Esophagus squamous epithelium (tissue), 5 donors: Measurements from ENCODE around the gene VTN. TPM values are rescaled to one million over a fixed set of nuclear protein-coding genes. Genes with fewer than 3 reads are reported as not detected.
A peak's percentile ranks its signal among the peaks of the same experiment; 100 is the strongest.

Source experiments
- DNase-seq: peaks from one replicate; lab custom pipeline; 2025; lab: John Stamatoyannopoulos, UW
- H3K27ac ChIP-seq, 4 donors: fragments of 200-600 bp; sonication (generic); one replicate each; pipeline ENCODE4 v1.5.1; 2016 to 2019; ENCODE audit warnings: mild to moderate bottlenecking in 1 of 4
- H3K27me3 ChIP-seq, 4 donors: fragments of 200-600 bp; sonication (generic); 1 replicate in 3 of 4; 2 replicates in 1 of 4; pipeline versions ENCODE4 v1.5.1 to v1.6.0; 2017 to 2021; ENCODE audit warnings: antibody characterized with exemption in 1 of 4
- H3K36me3 ChIP-seq, 3 donors: fragments of 200-600 bp; sonication (generic); one replicate each; pipeline ENCODE4 v1.5.1; 2016 to 2019
- H3K4me1 ChIP-seq, 3 donors: fragments of 200-600 bp; sonication (generic); one replicate each; pipeline ENCODE4 v1.5.1; 2017 to 2019
- H3K4me3 ChIP-seq, 4 donors: fragments of 200-600 bp; sonication (generic); 1 replicate in 3 of 4; 2 replicates in 1 of 4; pipeline ENCODE4 v1.5.1; 2016 to 2019; ENCODE audit warnings: mild to moderate bottlenecking in 2 of 4, moderate library complexity in 1 of 4
- H3K9me3 ChIP-seq, 3 donors: fragments of 200-600 bp; sonication (generic); one replicate each; pipeline ENCODE4 v1.5.1; 2016 to 2019
- POLR2A ChIP-seq, 4 donors: fragments of 450-650 bp; IDR thresholded peaks; one replicate each; pipeline ENCODE4 v1.6.1; 2017; ENCODE audit warnings: antibody characterized with exemption in 4 of 4, mild to moderate bottlenecking in 4 of 4, moderate library complexity in 3 of 4
- WGBS, 2 donors: methylation state at CpG; one replicate each; pipeline ENCODE4 v1.1.5; 2018; 5-methylcytosine and 5-hydroxymethylcytosine counted together
- intact Hi-C: fragments of 100-400 bp; cut with DNase I; formaldehyde crosslinking; loops from one replicate; pipeline ENCODE4 v1.15.0; 2022
- total RNA-seq, 4 donors: library from RNA; depleted of rRNA; stranded (reverse); fragments of >200 nt; gene quantifications; one replicate each; pipeline ENCODE4 v1.1.0, GENCODE V29; 2016
- TF ChIP-seq, protein P1 (sequence below), 6 experiments: fragments of 450-650 bp in 4 of 6; fragments of 200-600 bp in 2 of 6; sonication (generic) in 2 of 6; IDR thresholded peaks; one replicate each; pipeline ENCODE4 v1.5.1; 2016 to 2019; ENCODE audit warnings: antibody characterized with exemption in 6 of 6, mild to moderate bottlenecking in 4 of 6, moderate library complexity in 4 of 6
- donor health status: DM: yes; HTN: yes; CAD: no.

Gene VTN
- total RNA-seq, 4 donors from 2014 or later, result 0.19 TPM; not detected in 3

DNA sequence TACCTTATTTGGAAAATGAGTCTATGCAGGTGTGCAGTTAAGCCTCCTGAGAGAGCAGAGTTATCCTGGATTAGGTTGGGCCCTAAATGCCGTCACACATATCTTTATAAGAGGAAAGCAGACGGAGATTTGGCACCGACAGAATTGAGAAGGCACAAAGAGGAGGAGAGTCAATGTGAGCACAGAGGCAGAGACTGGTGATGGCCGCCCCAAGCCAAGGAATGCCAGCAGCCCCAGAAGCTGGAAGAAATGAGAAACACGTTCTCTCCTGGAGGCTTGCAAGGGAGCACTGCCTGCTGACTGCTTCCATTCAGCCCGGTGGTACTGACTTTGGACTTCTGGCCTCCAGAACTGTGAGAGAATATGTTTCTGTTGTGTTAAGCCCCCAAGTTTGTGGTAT, 32.7 kb upstream of the VTN start:
- Histone ChIP-seq H3K36me3 (peaks cover 0 to 42% (median 0%) of the 10 kb centered on the region in 3 donors), H3K4me3 (no peak overlapping the region), H3K9me3 (no peaks in the 10 kb centered on the region), H3K27me3 (no peaks in the 10 kb centered on the region), H3K4me1 (peaks cover 11 to 36% (median 18%) of the 10 kb centered on the region in 3 donors), H3K27ac (no peak overlapping the region)
- TF ChIP-seq, protein P1, sequence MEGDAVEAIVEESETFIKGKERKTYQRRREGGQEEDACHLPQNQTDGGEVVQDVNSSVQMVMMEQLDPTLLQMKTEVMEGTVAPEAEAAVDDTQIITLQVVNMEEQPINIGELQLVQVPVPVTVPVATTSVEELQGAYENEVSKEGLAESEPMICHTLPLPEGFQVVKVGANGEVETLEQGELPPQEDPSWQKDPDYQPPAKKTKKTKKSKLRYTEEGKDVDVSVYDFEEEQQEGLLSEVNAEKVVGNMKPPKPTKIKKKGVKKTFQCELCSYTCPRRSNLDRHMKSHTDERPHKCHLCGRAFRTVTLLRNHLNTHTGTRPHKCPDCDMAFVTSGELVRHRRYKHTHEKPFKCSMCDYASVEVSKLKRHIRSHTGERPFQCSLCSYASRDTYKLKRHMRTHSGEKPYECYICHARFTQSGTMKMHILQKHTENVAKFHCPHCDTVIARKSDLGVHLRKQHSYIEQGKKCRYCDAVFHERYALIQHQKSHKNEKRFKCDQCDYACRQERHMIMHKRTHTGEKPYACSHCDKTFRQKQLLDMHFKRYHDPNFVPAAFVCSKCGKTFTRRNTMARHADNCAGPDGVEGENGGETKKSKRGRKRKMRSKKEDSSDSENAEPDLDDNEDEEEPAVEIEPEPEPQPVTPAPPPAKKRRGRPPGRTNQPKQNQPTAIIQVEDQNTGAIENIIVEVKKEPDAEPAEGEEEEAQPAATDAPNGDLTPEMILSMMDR (IDR thresholded peaks at IDR 0.05), result no peak
- no peak for TF ChIP-seq POLR2A (IDR thresholded peaks at IDR 0.05)
- 79 to 89% methylated on average over 6 of the region's 6 CpGs for WGBS, 2 donors
- DNase-seq, result no peak
- intact Hi-C loops, result no loop called here

DNA sequence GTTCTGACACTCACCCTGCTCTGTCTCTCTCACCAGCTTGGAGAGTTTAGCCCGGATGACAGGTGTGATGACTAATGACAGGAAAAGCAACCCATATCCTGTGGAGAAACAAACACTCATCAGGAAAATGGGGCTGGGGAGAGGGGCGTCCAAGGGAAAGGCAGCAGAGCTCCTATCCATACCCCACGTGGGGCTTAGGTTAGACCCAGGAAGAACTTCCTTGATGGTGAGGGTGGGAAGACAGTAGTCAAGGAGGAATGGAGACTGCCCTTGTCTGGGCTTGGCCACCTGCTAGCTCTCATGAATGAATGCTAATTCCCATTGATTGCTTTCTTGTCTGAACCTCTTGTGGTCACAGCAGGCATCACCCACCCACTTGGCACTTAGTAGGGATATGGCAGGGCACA, 32.1 kb upstream of the VTN start:
- no peaks in the 10 kb centered on the region for H3K9me3 ChIP-seq
- no peak overlapping the region for H3K27ac ChIP-seq
- peaks cover 0 to 48% (median 0%) of the 10 kb centered on the region in 3 donors for H3K36me3 ChIP-seq
- intact Hi-C loops, result no loop called here
- no peaks in the 10 kb centered on the region for H3K27me3 ChIP-seq
- WGBS, 2 donors, result 25 to 43% methylated on average over 2 to 3 of the region's 3 CpGs
- no peak for DNase-seq
- H3K4me1 ChIP-seq, result peaks cover 9 to 29% (median 18%) of the 10 kb centered on the region in 3 donors
- no peak overlapping the region for H3K4me3 ChIP-seq
- TF ChIP-seq POLR2A (IDR thresholded peaks at IDR 0.05), result no peak
- TF ChIP-seq, protein P1 (IDR thresholded peaks at IDR 0.05), result no peak

DNA sequence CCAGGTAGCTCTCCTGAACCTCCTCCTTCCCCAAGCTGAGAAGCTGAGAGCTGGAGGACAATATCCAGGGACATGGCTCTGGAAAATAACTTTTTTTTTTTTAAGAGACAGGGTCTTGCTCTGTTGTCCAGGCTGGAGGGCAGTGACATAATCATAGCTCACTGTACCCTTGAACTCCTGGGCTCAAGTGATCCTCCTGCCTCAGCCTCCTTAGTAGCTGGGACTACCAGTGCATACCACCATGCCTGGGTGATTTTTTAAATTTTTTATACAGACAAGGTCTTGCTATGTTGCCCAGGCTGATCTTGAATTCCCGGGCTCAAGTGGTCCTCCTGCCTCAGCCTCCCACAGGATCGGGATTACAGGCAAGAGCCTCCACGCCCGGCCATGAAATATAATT, 29.7 kb upstream of the VTN start:
- no peaks in the 10 kb centered on the region for H3K27me3 ChIP-seq
- intact Hi-C loops, result no loop called here
- 92 to 100% methylated on average over 2 to 4 of the region's 4 CpGs for WGBS, 2 donors
- H3K36me3 ChIP-seq, result peaks cover 0 to 71% (median 5%) of the 10 kb centered on the region in 3 donors
- H3K4me1 ChIP-seq, result peaks cover under 1 to 5% (median under 1%) of the 10 kb centered on the region in 3 donors
- no peak overlapping the region for H3K27ac ChIP-seq
- H3K9me3 ChIP-seq, result no peaks in the 10 kb centered on the region
- no peak for TF ChIP-seq POLR2A (IDR thresholded peaks at IDR 0.05)
- TF ChIP-seq, protein P1 (IDR thresholded peaks at IDR 0.05), result no peak
- no peak for DNase-seq
- no peak overlapping the region for H3K4me3 ChIP-seq

DNA sequence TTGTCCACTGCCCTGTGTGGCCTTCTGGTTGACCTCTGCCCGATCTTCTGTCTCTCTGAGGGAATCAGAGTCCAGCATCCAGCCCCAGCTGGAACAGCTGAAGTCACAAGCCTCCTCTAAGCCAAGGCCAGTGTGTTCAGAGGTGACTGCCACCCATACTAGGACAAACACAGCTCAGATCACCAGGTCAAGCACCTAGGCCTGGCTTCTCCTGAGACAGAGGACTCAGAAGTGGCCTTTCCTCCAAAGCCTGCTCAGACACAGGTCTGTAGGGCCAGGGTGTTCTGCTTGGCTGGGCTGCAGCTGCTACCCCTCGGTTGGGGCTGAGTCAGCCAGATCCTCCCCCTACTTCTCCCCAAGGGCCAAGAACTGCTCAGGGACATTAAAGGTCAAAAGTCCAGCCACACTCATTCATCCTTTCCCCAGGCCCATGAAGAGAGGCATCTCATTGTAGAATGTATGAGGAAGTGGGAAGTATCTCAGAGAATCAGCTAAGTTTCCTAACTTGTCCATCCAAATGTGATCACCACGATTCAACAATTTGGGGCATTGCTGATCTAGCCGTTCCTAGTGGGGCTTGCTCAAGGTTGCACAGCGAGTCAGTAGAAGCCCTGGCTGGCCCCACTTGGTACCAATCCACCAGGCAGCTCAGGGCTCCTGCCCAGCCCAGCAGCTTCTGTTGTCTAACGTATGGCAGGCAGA, 28.3 kb upstream of the VTN start:
- DNase-seq, result no peak
- no peaks in the 10 kb centered on the region for H3K27me3 ChIP-seq
- H3K36me3 ChIP-seq, result peaks cover 0 to 84% (median 11%) of the 10 kb centered on the region in 3 donors
- TF ChIP-seq POLR2A (IDR thresholded peaks at IDR 0.05), result no peak
- TF ChIP-seq, protein P1 (IDR thresholded peaks at IDR 0.05), result no peak
- no peak overlapping the region for H3K4me3 ChIP-seq
- no peaks in the 10 kb centered on the region for H3K9me3 ChIP-seq
- intact Hi-C loops, result no loop called here
- no peaks in the 10 kb centered on the region for H3K4me1 ChIP-seq
- H3K27ac ChIP-seq, result peak overlapping the region in 1 of 4 donors; percentile 10
- 43 to 67% methylated on average over 2 to 6 of the region's 6 CpGs for WGBS, 2 donors

DNA sequence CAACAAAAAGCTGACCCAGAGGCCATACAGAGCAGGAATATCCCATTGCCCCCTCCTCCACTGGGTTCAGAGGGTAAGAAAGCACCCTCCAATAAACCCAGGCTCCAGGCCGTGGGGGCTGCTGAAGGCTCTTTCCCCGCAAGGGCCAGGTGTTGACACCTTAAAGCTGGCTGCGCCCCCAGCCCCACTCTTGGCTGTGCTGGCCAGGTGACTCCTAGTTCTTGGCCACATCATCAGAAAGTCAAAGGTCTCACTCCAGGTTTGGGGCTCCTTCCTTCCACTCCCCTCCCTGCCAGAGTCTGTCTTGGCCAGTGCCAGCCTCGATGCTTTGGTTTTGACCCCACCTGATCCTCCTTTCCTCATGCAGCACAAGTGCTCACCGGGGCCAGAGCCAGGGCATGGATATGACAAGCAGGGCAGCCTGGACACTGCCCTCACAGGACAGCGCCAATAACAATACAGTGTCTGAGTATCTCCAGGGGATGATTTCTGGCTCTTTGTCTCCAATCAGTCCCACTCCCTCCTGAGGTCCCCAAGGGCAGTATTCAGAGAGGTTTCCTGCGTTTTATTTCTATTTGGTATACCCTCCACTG, 27.7 kb upstream of the VTN start:
- Histone ChIP-seq H3K27me3 (no peaks in the 10 kb centered on the region), H3K36me3 (peaks cover 0 to 88% (median 11%) of the 10 kb centered on the region in 3 donors), H3K4me1 (no peaks in the 10 kb centered on the region), H3K9me3 (no peaks in the 10 kb centered on the region), H3K4me3 (no peak overlapping the region), H3K27ac (peak overlapping the region in 1 of 4 donors; percentile 10)
- DNase-seq, result no peak
- intact Hi-C loops, result no loop called here
- TF ChIP-seq POLR2A (IDR thresholded peaks at IDR 0.05), result no peak
- TF ChIP-seq, protein P1 (IDR thresholded peaks at IDR 0.05), result no peak
- 77 to 80% methylated on average over 7 of the region's 7 CpGs for WGBS, 2 donors
